ENCODE results near the gene MRPL49. TPM values are rescaled to one million over a fixed set of nuclear protein-coding genes. Genes with fewer than 3 reads are reported as not detected.

Gene MRPL49
- total RNA-seq, 2 experiments from 2014 or later = 53.0 to 53.3 TPM

GRCh38 chr11:65083834-65084597 lies 38.1 kb upstream of the MRPL49 start, which contains the start of the genes CDCA5 and ZFPL1:
TSS of gene CDCA5 (minus strand) at chr11:65084040. CDS start at chr11:65083978, 62 bp downstream.
TSS of gene ZFPL1 (plus strand) at chr11:65084222. CDS start at chr11:65084699, 477 bp downstream.
- intact Hi-C loops (cut with DNase I, micrococcal nuclease) = loop anchor here (1.0 to 10.0 kb wide), 9 partner anchors 12 to 1261 kb away; partner anchors contain the start of genes FAU (in 2 of the 2), MRPL49 (in 2 of the 2), VPS51 (in 2 of the 2) and ZNHIT2 (in 2 of the 2)
- H3K27me3 ChIP-seq (ENCODE audit: control insufficient read depth in 1 of 2, insufficient read depth in 2 of 2, low read length in 2 of 2) = no peaks in the 10 kb centered on the region
- H3K36me3 Mint-ChIP-seq (ENCODE audit: low read depth) = peaks cover 48% of the 10 kb centered on the region
- DNase-seq = peak; percentile 92 to 98 (median 95)
- peak within 1 kb of the TSS; percentile 86 to 97 for H3K27ac ChIP-seq (ENCODE audit: low read depth in 1 of 2, low read length in 2 of 2)
- H3K4me3 ChIP-seq (ENCODE audit: low read length) = peak within 1 kb of the TSS; percentile 80
- peak within 1 kb of the TSS; percentile 97 for H3K27ac Mint-ChIP-seq
- no peaks in the 10 kb centered on the region for H3K27me3 Mint-ChIP-seq
- H3K4me3 Mint-ChIP-seq = peak within 1 kb of the TSS; percentile 98
- peak; percentile 87 for ATAC-seq (ENCODE audit: poor library complexity)
- H3K36me3 ChIP-seq (ENCODE audit: insufficient read depth, low read length) = peaks cover 44% of the 10 kb centered on the region
- H3K4me1 Mint-ChIP-seq (ENCODE audit: low read depth) = peaks cover 33% of the 10 kb centered on the region
- CTCF ChIA-PET = interaction anchor here (1.7 kb wide), 1 partner anchor 70 kb away, joined by 5 read pairs; the partner anchor contains the start of gene ARL2
- POLR2A ChIA-PET = interaction anchor here (1.0 to 2.2 kb wide), 5 partner anchors 12 to 51 kb away, joined by 3 to 9 read pairs (median 7); partner anchors contain the start of genes FAU, MRPL49, SAC3D1 and TM7SF2
- no peaks in the 10 kb centered on the region for H3K9me3 ChIP-seq (ENCODE audit: control insufficient read depth in 1 of 2, insufficient read depth in 1 of 2, low read length in 2 of 2)
- TF ChIP-seq CTCF (IDR thresholded peaks at IDR 0.05) = no peak
- peaks cover 21% of the 10 kb centered on the region for H3K4me1 ChIP-seq (ENCODE audit: insufficient read depth, low read length)
- no peaks in the 10 kb centered on the region for H3K9me3 Mint-ChIP-seq

- H3K36me3 Mint-ChIP-seq (ENCODE audit: low read depth) = peaks cover 56% of the 10 kb centered on the region
- TF ChIP-seq CTCF (IDR thresholded peaks at IDR 0.05) = no peak
- ATAC-seq (ENCODE audit: poor library complexity) (no peak), DNase-seq (no peak)
- H3K27me3 Mint-ChIP-seq = no peaks in the 10 kb centered on the region
- H3K27ac Mint-ChIP-seq = peak overlapping the region; percentile 97
- CTCF ChIA-PET = interaction anchor here (0.9 to 1.0 kb wide), 2 partner anchors 33 to 71 kb away, joined by 3 to 4 read pairs; partner anchors contain the start of genes ARL2 and ZNHIT2
- intact Hi-C loops (cut with DNase I, micrococcal nuclease) = loop anchor here (1.0 to 10.0 kb wide), 9 partner anchors 12 to 1260 kb away; partner anchors contain the start of genes FAU (in 2 of the 2), MRPL49 (in 2 of the 2), VPS51 (in 2 of the 2) and ZNHIT2 (in 2 of the 2)
- Histone ChIP-seq H3K4me1 (ENCODE audit: insufficient read depth, low read length) (peaks cover 21% of the 10 kb centered on the region), H3K27ac (ENCODE audit: low read depth in 1 of 2, low read length in 2 of 2) (peak overlapping the region; percentile 86 to 97), H3K9me3 (ENCODE audit: control insufficient read depth in 1 of 2, insufficient read depth in 1 of 2, low read length in 2 of 2) (no peaks in the 10 kb centered on the region), H3K27me3 (ENCODE audit: control insufficient read depth in 1 of 2, insufficient read depth in 2 of 2, low read length in 2 of 2) (no peaks in the 10 kb centered on the region), H3K36me3 (ENCODE audit: insufficient read depth, low read length) (peaks cover 50% of the 10 kb centered on the region), H3K4me3 (ENCODE audit: low read length) (peak overlapping the region; percentile 80)
- POLR2A ChIA-PET = interaction anchor here (0.9 to 2.9 kb wide), 4 partner anchors 14 to 50 kb away, joined by 3 to 16 read pairs (median 8); partner anchors contain the start of genes FAU, MRPL49, SAC3D1 and SYVN1
- peak overlapping the region; percentile 98 for H3K4me3 Mint-ChIP-seq
- peaks cover 33% of the 10 kb centered on the region for H3K4me1 Mint-ChIP-seq (ENCODE audit: low read depth)
- no peaks in the 10 kb centered on the region for H3K9me3 Mint-ChIP-seq
Measured at GRCh38 chr11:65084598-65085375, 37.3 kb upstream of the MRPL49 start.

GRCh38 chr11:65085446-65085845 lies 36.7 kb upstream of the MRPL49 start:
- Histone ChIP-seq H3K27me3 (ENCODE audit: control insufficient read depth in 1 of 2, insufficient read depth in 2 of 2, low read length in 2 of 2) (no peaks in the 10 kb centered on the region), H3K4me3 (ENCODE audit: low read length) (no peak overlapping the region), H3K4me1 (ENCODE audit: insufficient read depth, low read length) (peaks cover 21% of the 10 kb centered on the region), H3K27ac (ENCODE audit: low read depth in 1 of 2, low read length in 2 of 2) (no peak overlapping the region), H3K9me3 (ENCODE audit: control insufficient read depth in 1 of 2, insufficient read depth in 1 of 2, low read length in 2 of 2) (no peaks in the 10 kb centered on the region), H3K36me3 (ENCODE audit: insufficient read depth, low read length) (peaks cover 50% of the 10 kb centered on the region)
- DNase-seq (no peak), ATAC-seq (ENCODE audit: poor library complexity) (no peak)
- peak overlapping the region; percentile 98 for H3K4me3 Mint-ChIP-seq
- no peaks in the 10 kb centered on the region for H3K9me3 Mint-ChIP-seq
- intact Hi-C loops (cut with DNase I, micrococcal nuclease) = loop anchor here in 1 of 2 experiments (2.0 to 10.0 kb wide), 4 partner anchors 45 to 1259 kb away; partner anchors contain the start of genes B4GAT1, BRMS1, CDC42BPG and SAC3D1
- peaks cover 57% of the 10 kb centered on the region for H3K36me3 Mint-ChIP-seq (ENCODE audit: low read depth)
- H3K27ac Mint-ChIP-seq = peak overlapping the region; percentile 97
- POLR2A ChIA-PET = interaction anchor here (0.9 to 2.9 kb wide), 4 partner anchors 13 to 49 kb away, joined by 3 to 16 read pairs (median 8); partner anchors contain the start of genes FAU, MRPL49, SAC3D1 and SYVN1
- no peak for TF ChIP-seq CTCF (IDR thresholded peaks at IDR 0.05)
- CTCF ChIA-PET = interaction anchor here (0.9 to 1.0 kb wide), 2 partner anchors 32 to 72 kb away, joined by 3 to 4 read pairs; partner anchors contain the start of genes ARL2 and ZNHIT2
- no peaks in the 10 kb centered on the region for H3K27me3 Mint-ChIP-seq
- peaks cover 33% of the 10 kb centered on the region for H3K4me1 Mint-ChIP-seq (ENCODE audit: low read depth)
